ENCODE measurements around the gene NGLY1. TPM values are rescaled to one million over a fixed set of nuclear protein-coding genes. Genes with fewer than 3 reads are reported as not detected.
A peak's percentile ranks its signal among the peaks of the same experiment; 100 is the strongest.

NGLY1 gene
- total and polyA plus RNA-seq, 10 of the 15 experiments (the other 5 are each of a cell fraction or from before 2014, with no cell fraction given): 29.8 to 73.5 (median 47.0) TPM

DNA sequence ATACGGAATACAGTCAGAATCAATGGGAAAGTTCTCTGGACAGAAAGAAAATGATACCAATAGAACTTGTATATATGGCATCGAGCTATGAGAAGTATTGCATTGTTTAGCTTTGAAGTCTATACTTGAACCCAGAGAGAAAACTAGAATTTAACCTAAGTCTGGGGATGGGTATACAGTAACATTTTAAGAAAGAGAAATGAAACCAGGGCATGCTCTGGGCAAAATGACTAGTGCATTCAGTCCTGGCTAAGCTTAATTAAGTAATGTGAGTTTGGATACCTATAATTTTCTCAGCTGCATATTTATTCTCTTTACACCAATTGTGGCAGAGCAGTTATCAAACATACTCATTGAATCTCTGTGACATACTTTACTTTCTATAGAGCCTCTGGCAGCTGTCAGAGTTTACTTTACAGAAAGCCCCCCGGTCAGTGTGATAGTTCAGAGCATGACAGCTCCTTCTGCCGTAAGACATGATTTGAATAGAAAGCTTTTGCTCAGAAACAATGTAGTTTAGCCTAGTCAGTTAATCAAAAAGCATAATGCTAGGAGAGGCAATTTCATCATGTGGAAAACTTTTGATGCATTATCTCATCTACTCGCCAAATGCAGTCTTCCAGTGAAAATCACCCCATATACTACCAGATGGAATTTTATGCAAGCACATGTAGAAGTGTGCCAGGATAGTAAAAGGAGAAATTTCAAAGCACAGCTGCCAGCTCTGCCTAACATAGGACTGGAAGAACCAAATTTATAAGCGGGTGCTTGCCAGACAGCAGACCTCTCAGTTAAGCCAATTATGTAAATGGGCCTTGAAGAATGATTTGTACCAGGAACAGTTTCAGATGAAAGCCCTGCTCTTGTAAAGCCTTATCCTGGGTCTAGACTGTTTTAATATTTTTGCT lies 47.4 kb upstream of the NGLY1 start:
- intact Hi-C loops (cut with micrococcal nuclease; ENCODE audit: unreplicated experiment): loop anchor here (1.0 kb wide), 1 partner anchor 182 kb away; no protein-coding TSS in a partner anchor
- POLR2A ChIA-PET: no interaction called here
- peak; percentile 68 for ATAC-seq
- no peak for FAIRE-seq
- no peaks in the 10 kb centered on the region for H3K36me3 ChIP-seq (ENCODE audit: control insufficient read depth in 2 of 2, insufficient read depth in 2 of 2, low read length in 1 of 2)
- TF ChIP-seq, protein P1, sequence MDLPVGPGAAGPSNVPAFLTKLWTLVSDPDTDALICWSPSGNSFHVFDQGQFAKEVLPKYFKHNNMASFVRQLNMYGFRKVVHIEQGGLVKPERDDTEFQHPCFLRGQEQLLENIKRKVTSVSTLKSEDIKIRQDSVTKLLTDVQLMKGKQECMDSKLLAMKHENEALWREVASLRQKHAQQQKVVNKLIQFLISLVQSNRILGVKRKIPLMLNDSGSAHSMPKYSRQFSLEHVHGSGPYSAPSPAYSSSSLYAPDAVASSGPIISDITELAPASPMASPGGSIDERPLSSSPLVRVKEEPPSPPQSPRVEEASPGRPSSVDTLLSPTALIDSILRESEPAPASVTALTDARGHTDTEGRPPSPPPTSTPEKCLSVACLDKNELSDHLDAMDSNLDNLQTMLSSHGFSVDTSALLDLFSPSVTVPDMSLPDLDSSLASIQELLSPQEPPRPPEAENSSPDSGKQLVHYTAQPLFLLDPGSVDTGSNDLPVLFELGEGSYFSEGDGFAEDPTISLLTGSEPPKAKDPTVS (IDR thresholded peaks at IDR 0.05; ENCODE audit: low read depth, low read length): no peak
- TF ChIP-seq SIX5 (IDR thresholded peaks at IDR 0.05; ENCODE audit: low read depth, low read length, severe bottlenecking): no peak
- TF ChIP-seq, protein P2, sequence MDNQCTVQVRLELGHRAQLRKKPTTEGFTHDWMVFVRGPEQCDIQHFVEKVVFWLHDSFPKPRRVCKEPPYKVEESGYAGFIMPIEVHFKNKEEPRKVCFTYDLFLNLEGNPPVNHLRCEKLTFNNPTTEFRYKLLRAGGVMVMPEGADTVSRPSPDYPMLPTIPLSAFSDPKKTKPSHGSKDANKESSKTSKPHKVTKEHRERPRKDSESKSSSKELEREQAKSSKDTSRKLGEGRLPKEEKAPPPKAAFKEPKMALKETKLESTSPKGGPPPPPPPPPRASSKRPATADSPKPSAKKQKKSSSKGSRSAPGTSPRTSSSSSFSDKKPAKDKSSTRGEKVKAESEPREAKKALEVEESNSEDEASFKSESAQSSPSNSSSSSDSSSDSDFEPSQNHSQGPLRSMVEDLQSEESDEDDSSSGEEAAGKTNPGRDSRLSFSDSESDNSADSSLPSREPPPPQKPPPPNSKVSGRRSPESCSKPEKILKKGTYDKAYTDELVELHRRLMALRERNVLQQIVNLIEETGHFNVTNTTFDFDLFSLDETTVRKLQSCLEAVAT (IDR thresholded peaks at IDR 0.05): no peak
- TF ChIP-seq KAT2A (conservative IDR thresholded peaks at IDR 0.05; ENCODE audit: control insufficient read depth, low read depth, low read length): no peak
- no peak for TF ChIP-seq HDAC2 (IDR thresholded peaks at IDR 0.05)
- no peak for TF ChIP-seq KLF5 (IDR thresholded peaks at IDR 0.05; ENCODE audit: partially characterized antibody)
- TF ChIP-seq, protein P3, sequence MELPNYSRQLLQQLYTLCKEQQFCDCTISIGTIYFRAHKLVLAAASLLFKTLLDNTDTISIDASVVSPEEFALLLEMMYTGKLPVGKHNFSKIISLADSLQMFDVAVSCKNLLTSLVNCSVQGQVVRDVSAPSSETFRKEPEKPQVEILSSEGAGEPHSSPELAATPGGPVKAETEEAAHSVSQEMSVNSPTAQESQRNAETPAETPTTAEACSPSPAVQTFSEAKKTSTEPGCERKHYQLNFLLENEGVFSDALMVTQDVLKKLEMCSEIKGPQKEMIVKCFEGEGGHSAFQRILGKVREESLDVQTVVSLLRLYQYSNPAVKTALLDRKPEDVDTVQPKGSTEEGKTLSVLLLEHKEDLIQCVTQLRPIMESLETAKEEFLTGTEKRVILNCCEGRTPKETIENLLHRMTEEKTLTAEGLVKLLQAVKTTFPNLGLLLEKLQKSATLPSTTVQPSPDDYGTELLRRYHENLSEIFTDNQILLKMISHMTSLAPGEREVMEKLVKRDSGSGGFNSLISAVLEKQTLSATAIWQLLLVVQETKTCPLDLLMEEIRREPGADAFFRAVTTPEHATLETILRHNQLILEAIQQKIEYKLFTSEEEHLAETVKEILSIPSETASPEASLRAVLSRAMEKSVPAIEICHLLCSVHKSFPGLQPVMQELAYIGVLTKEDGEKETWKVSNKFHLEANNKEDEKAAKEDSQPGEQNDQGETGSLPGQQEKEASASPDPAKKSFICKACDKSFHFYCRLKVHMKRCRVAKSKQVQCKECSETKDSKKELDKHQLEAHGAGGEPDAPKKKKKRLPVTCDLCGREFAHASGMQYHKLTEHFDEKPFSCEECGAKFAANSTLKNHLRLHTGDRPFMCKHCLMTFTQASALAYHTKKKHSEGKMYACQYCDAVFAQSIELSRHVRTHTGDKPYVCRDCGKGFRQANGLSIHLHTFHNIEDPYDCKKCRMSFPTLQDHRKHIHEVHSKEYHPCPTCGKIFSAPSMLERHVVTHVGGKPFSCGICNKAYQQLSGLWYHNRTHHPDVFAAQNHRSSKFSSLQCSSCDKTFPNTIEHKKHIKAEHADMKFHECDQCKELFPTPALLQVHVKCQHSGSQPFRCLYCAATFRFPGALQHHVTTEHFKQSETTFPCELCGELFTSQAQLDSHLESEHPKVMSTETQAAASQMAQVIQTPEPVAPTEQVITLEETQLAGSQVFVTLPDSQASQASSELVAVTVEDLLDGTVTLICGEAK (IDR thresholded peaks at IDR 0.05; ENCODE audit: borderline replicate concordance): no peak
- no peak for TF ChIP-seq PML (IDR thresholded peaks at IDR 0.05; ENCODE audit: low read length)
- no peak for TF ChIP-seq JUNB (IDR thresholded peaks at IDR 0.05)
- TF ChIP-seq RELA (IDR thresholded peaks at IDR 0.05; ENCODE audit: borderline replicate concordance, partially characterized antibody): no peak
- TF ChIP-seq CEBPB (IDR thresholded peaks at IDR 0.05; ENCODE audit: borderline replicate concordance in 1 of 2, low read depth in 2 of 2, low read length in 2 of 2): no peak
- TF ChIP-seq, protein P4, sequence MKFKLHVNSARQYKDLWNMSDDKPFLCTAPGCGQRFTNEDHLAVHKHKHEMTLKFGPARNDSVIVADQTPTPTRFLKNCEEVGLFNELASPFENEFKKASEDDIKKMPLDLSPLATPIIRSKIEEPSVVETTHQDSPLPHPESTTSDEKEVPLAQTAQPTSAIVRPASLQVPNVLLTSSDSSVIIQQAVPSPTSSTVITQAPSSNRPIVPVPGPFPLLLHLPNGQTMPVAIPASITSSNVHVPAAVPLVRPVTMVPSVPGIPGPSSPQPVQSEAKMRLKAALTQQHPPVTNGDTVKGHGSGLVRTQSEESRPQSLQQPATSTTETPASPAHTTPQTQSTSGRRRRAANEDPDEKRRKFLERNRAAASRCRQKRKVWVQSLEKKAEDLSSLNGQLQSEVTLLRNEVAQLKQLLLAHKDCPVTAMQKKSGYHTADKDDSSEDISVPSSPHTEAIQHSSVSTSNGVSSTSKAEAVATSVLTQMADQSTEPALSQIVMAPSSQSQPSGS (IDR thresholded peaks at IDR 0.05; ENCODE audit: low read length): no peak
- no peak for TF ChIP-seq MXI1 (IDR thresholded peaks at IDR 0.05; ENCODE audit: low read depth, low read length)
- no TSS peak for BruUV-seq (replicated peaks)
- no peak overlapping the region for H3K9ac ChIP-seq (ENCODE audit: control insufficient read depth, insufficient read depth, low read length)
- H2AFZ ChIP-seq (ENCODE audit: control insufficient read depth, low read depth, low read length): no peak overlapping the region
- DNase-seq (ENCODE audit: low read depth, low spot score): no peak
- peaks cover 5% of the 10 kb centered on the region; the same call in 1 of the 2 replicates for H3K4me1 ChIP-seq (ENCODE audit: control insufficient read depth, insufficient read depth, low read length)
- 84% methylated on average over 6 of the region's 6 CpGs for WGBS (ENCODE audit: insufficient coverage, insufficient replicate concordance, low lambda C conversion rate, missing lambda C conversion rate)
- H3K9me3 ChIP-seq (replicated peaks; ENCODE audit: control insufficient read depth, insufficient read depth, low read length): no peaks in the 10 kb centered on the region
- no peak overlapping the region for H3K4me3 ChIP-seq
- in situ Hi-C loops (cut with MboI): no loop called here
- no peaks in the 10 kb centered on the region for H4K20me1 ChIP-seq (ENCODE audit: control insufficient read depth, insufficient read depth)
- no peak overlapping the region for H3K27ac ChIP-seq (ENCODE audit: control insufficient read depth, insufficient read depth)
- H3K79me2 ChIP-seq (ENCODE audit: control insufficient read depth, insufficient read depth, low read length): no peaks in the 10 kb centered on the region
- SMC1A ChIA-PET (ENCODE audit: uncharacterized antibody, unreplicated experiment): interaction anchor here (0.8 to 2.4 kb wide), 8 partner anchors 11 to 183 kb away, joined by 3 to 8 read pairs (median 4); no protein-coding TSS in a partner anchor
- no peaks in the 10 kb centered on the region for H3K27me3 ChIP-seq (replicated peaks in 1 of 2; ENCODE audit: control insufficient read depth in 2 of 2, insufficient read depth in 2 of 2, low read length in 1 of 2)
- RAD21 ChIA-PET (ENCODE audit: unreplicated experiment): interaction anchor here (1.0 to 2.5 kb wide), 4 partner anchors 47 to 182 kb away, joined by 3 to 16 read pairs (median 4); partner anchors contain the start of gene NGLY1
- CTCF ChIA-PET: interaction anchor here (0.7 to 2.7 kb wide), 5 partner anchors 11 to 182 kb away, joined by 3 to 17 read pairs (median 3); no protein-coding TSS in a partner anchor
- H3K4me2 ChIP-seq (ENCODE audit: control insufficient read depth, insufficient read depth): no peak overlapping the region

Measured in GM12878 (cell line).